ENCODE results near the gene EIF4G3. TPM values are rescaled to one million over a fixed set of nuclear protein-coding genes. Genes with fewer than 3 reads are reported as not detected.

EIF4G3 gene
- total and polyA plus RNA-seq, 10 of the 15 experiments (the other 5 are each of a cell fraction or from before 2014, with no cell fraction given): 7.4 to 45.1 (median 29.1) TPM

DNA sequence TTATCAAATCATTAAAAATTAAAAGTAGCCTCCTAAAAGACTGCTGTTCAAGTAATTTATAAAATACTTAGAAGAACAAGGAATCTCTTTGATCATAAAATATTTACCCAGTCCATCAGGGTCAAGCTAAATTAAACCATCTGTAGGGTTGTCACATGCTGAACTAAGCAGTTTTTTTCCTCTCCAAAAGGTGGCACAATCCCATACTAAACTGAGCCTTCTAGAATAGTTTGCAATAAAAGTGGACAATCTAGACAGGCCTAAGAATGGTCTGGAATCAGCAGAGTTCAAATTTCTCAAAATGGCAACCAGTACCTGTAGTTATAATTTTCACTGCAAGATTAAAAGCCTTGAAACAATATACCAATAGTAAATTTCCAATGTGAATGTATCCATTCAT lies 194.8 kb downstream of the EIF4G3 start:
- intact Hi-C loops (cut with micrococcal nuclease; ENCODE audit: unreplicated experiment): loop anchor here (10.0 kb wide), 1 partner anchor 287 kb away; no protein-coding TSS in a partner anchor
- TF ChIP-seq ATF3 (IDR thresholded peaks at IDR 0.05; ENCODE audit: borderline replicate concordance, extremely low read depth, low read depth, low read length) (no peak), CHD4 (IDR thresholded peaks at IDR 0.05) (no peak), RAD21 (IDR thresholded peaks at IDR 0.05; ENCODE audit: insufficient read depth, low read depth, low read length) (peak; percentile 54), MYC (IDR thresholded peaks at IDR 0.05; ENCODE audit: insufficient read depth, insufficient read length, insufficient replicate concordance, low read length, severe bottlenecking) (no peak), SMC3 (IDR thresholded peaks at IDR 0.05; ENCODE audit: borderline replicate concordance, low read length) (peak; percentile 32; the same call in 1 of the 2 replicates)
- TF ChIP-seq, protein P1, sequence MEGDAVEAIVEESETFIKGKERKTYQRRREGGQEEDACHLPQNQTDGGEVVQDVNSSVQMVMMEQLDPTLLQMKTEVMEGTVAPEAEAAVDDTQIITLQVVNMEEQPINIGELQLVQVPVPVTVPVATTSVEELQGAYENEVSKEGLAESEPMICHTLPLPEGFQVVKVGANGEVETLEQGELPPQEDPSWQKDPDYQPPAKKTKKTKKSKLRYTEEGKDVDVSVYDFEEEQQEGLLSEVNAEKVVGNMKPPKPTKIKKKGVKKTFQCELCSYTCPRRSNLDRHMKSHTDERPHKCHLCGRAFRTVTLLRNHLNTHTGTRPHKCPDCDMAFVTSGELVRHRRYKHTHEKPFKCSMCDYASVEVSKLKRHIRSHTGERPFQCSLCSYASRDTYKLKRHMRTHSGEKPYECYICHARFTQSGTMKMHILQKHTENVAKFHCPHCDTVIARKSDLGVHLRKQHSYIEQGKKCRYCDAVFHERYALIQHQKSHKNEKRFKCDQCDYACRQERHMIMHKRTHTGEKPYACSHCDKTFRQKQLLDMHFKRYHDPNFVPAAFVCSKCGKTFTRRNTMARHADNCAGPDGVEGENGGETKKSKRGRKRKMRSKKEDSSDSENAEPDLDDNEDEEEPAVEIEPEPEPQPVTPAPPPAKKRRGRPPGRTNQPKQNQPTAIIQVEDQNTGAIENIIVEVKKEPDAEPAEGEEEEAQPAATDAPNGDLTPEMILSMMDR (IDR thresholded peaks at IDR 0.05 in 2 of 3, conservative IDR thresholded peaks at IDR 0.05 in 1 of 3; ENCODE audit: control insufficient read depth in 2 of 3, extremely low read depth in 1 of 3, insufficient read depth in 1 of 3, low read depth in 3 of 3, low read length in 3 of 3): peak; percentile 33 to 51 (median 33); a peak in 4 of 6 replicates
- H3K4me3 ChIP-seq: no peak overlapping the region
- no peaks in the 10 kb centered on the region for H3K4me1 ChIP-seq (ENCODE audit: control insufficient read depth, insufficient read depth, low read length)
- no peak overlapping the region for H3K4me2 ChIP-seq (ENCODE audit: control insufficient read depth, insufficient read depth)
- H2AFZ ChIP-seq (ENCODE audit: control insufficient read depth, low read depth, low read length): no peak overlapping the region
- in situ Hi-C loops (cut with MboI): loop anchor here (10.0 kb wide), 1 partner anchor 213 kb away; no protein-coding TSS in a partner anchor
- DNase-seq (ENCODE audit: low read depth, low spot score): no peak
- H3K79me2 ChIP-seq (ENCODE audit: control insufficient read depth, insufficient read depth, low read length): no peaks in the 10 kb centered on the region
- H3K27me3 ChIP-seq (replicated peaks in 1 of 2; ENCODE audit: control insufficient read depth in 2 of 2, insufficient read depth in 2 of 2, low read length in 1 of 2): no peaks in the 10 kb centered on the region
- POLR2A ChIA-PET: no interaction called here
- no peak overlapping the region for H3K27ac ChIP-seq (ENCODE audit: control insufficient read depth, insufficient read depth)
- H3K9me3 ChIP-seq (replicated peaks; ENCODE audit: control insufficient read depth, insufficient read depth, low read length): no peaks in the 10 kb centered on the region
- RAD21 ChIA-PET (ENCODE audit: unreplicated experiment): interaction anchor here (0.6 to 2.1 kb wide), 12 partner anchors 9 to 213 kb away, joined by 3 to 45 read pairs (median 3); no protein-coding TSS in a partner anchor
- no peak overlapping the region for H3K9ac ChIP-seq (ENCODE audit: control insufficient read depth, insufficient read depth, low read length)
- no peak for FAIRE-seq
- H3K36me3 ChIP-seq (ENCODE audit: control insufficient read depth in 2 of 2, insufficient read depth in 2 of 2, low read length in 1 of 2): no peaks in the 10 kb centered on the region
- no TSS peak for BruUV-seq (replicated peaks)
- no peaks in the 10 kb centered on the region for H4K20me1 ChIP-seq (ENCODE audit: control insufficient read depth, insufficient read depth)
- ATAC-seq: peak; percentile 61; the same call in 2 of the 3 replicates
- SMC1A ChIA-PET (ENCODE audit: uncharacterized antibody, unreplicated experiment): interaction anchor here (1.1 to 3.8 kb wide), 12 partner anchors 10 to 213 kb away, joined by 3 to 43 read pairs (median 4); no protein-coding TSS in a partner anchor
- CTCF ChIA-PET: interaction anchor here (0.8 to 4.7 kb wide), 14 partner anchors 9 to 285 kb away, joined by 3 to 98 read pairs (median 4); no protein-coding TSS in a partner anchor

Measured in GM12878 (cell line).